SK-N-SH treated with all-trans-retinoic acid at 6 μM for 48 hours (cell line): ENCODE data around the gene NUDT4.
"Not testable (repeated sequence)": the region's sequence is repeated elsewhere in the genome, so short reads cannot be mapped to it uniquely, and the experiment has no call there.

Source experiments
- ATAC-seq: fragments of 200-7000 bp; cut with Tn5 transposase; 3 replicates; pipeline ENCODE4 v1.9.1; 2020; ENCODE audit warnings: mild to moderate bottlenecking, moderate library complexity
- ARNTL ChIP-seq: fragments of 450-650 bp; formaldehyde crosslinking; IDR thresholded peaks from 2 replicates; pipeline ENCODE4 v1.5.0; 2020; ENCODE audit warnings: low read depth, mild to moderate bottlenecking, moderate library complexity, borderline replicate concordance
- BACH2 ChIP-seq: fragments of 250-450 bp; sonication (Bioruptor Pico); IDR thresholded peaks from 2 replicates; pipeline ENCODE4 v1.9.0; 2021; ENCODE audit warnings: mild to moderate bottlenecking, borderline replicate concordance
- CREB5 ChIP-seq: fragments of 250-450 bp; sonication (Bioruptor Pico); IDR thresholded peaks from 2 replicates; pipeline ENCODE4 v1.5.1; 2020; ENCODE audit warnings: low read depth, mild to moderate bottlenecking, moderate library complexity
- CSRNP3 ChIP-seq: fragments of 250-450 bp; sonication (Bioruptor Pico); IDR thresholded peaks from 2 replicates; pipeline ENCODE4 v1.5.1; 2021; ENCODE audit warnings: mild to moderate bottlenecking, moderate library complexity
- ESRRG ChIP-seq: fragments of 250-450 bp; sonication (Bioruptor Pico); IDR thresholded peaks from 2 replicates; pipeline ENCODE4 v1.6.1; 2021; ENCODE audit warnings: mild to moderate bottlenecking
- GLIS3 ChIP-seq: fragments of 250-450 bp; sonication (Bioruptor Pico); IDR thresholded peaks from 2 replicates; pipeline ENCODE4 v1.5.0; 2020; ENCODE audit warnings: mild to moderate bottlenecking, moderate library complexity
- ISL1 ChIP-seq: fragments of 250-450 bp; sonication (Bioruptor Pico); IDR thresholded peaks from 2 replicates; pipeline ENCODE4 v2.1.2; 2022; ENCODE audit warnings: mild to moderate bottlenecking, moderate library complexity
- OSR1 ChIP-seq: fragments of 250-450 bp; sonication (Bioruptor Pico); IDR thresholded peaks from 2 replicates; pipeline ENCODE4 v1.8.0; 2022; ENCODE audit warnings: moderate library complexity, mild to moderate bottlenecking, inconsistent platforms
- PATZ1 ChIP-seq: fragments of 250-450 bp; sonication (Bioruptor Pico); IDR thresholded peaks from 2 replicates; pipeline ENCODE4 v1.8.0; 2020; ENCODE audit warnings: mild to moderate bottlenecking, moderate library complexity, borderline replicate concordance
- POU6F1 ChIP-seq: fragments of 250-450 bp; sonication (Bioruptor Pico); IDR thresholded peaks from 2 replicates; pipeline ENCODE4 v1.8.0; 2021; ENCODE audit warnings: low read depth, mild to moderate bottlenecking, moderate library complexity, borderline replicate concordance
- PPARA ChIP-seq: fragments of 250-450 bp; sonication (Bioruptor Pico); IDR thresholded peaks from 2 replicates; pipeline ENCODE4 v1.5.0; 2020; ENCODE audit warnings: mild to moderate bottlenecking, borderline replicate concordance
- RARB ChIP-seq: fragments of 250-450 bp; sonication (Bioruptor Pico); IDR thresholded peaks from 2 replicates; pipeline ENCODE4 v1.8.0; 2021; ENCODE audit warnings: mild to moderate bottlenecking, moderate library complexity
- SNAI2 ChIP-seq: fragments of 250-450 bp; sonication (Bioruptor Pico); IDR thresholded peaks from 2 replicates; pipeline ENCODE4 v1.5.0; 2020; ENCODE audit warnings: mild to moderate bottlenecking, moderate library complexity
- TCF4 ChIP-seq: fragments of 250-450 bp; sonication (Bioruptor Pico); IDR thresholded peaks from 2 replicates; pipeline ENCODE4 v1.8.0; 2021; ENCODE audit warnings: mild to moderate bottlenecking, moderate library complexity, borderline replicate concordance
- TOX ChIP-seq: fragments of 250-450 bp; sonication (Bioruptor Pico); IDR thresholded peaks from 2 replicates; pipeline ENCODE4 v1.8.0; 2021; ENCODE audit warnings: mild to moderate bottlenecking, moderate library complexity, borderline replicate concordance
- TSHZ2 ChIP-seq: fragments of 250-450 bp; sonication (Bioruptor Pico); IDR thresholded peaks from 2 replicates; pipeline ENCODE4 v1.5.0; 2020; ENCODE audit warnings: mild to moderate bottlenecking, moderate library complexity
- ZC3H10 ChIP-seq: fragments of 250-450 bp; sonication (Bioruptor Pico); IDR thresholded peaks from 2 replicates; pipeline ENCODE4 v1.5.1; 2021; ENCODE audit warnings: mild to moderate bottlenecking, moderate library complexity
- ZFP3 ChIP-seq: fragments of 250-450 bp; sonication (Bioruptor Pico); IDR thresholded peaks from 2 replicates; pipeline ENCODE4 v1.5.0; 2020; ENCODE audit warnings: mild to moderate bottlenecking, moderate library complexity
- ZFP30 ChIP-seq: fragments of 450-650 bp; formaldehyde crosslinking; IDR thresholded peaks from 2 replicates; pipeline ENCODE4 v1.5.0; 2022; ENCODE audit warnings: mild to moderate bottlenecking, moderate library complexity
- ZNF565 ChIP-seq: fragments of 450-650 bp; formaldehyde crosslinking; conservative IDR thresholded peaks from 2 replicates; pipeline ENCODE4 v1.5.0; 2020; ENCODE audit warnings: low read depth, mild to moderate bottlenecking, moderate library complexity
- ZNF70 ChIP-seq: fragments of 450-650 bp; formaldehyde crosslinking; IDR thresholded peaks from 2 replicates; pipeline ENCODE4 v1.5.0; 2020; ENCODE audit warnings: mild to moderate bottlenecking, moderate library complexity
- ZNF8 ChIP-seq: fragments of 450-650 bp; formaldehyde crosslinking; IDR thresholded peaks from 2 replicates; pipeline ENCODE4 v1.5.0; 2020; ENCODE audit warnings: mild to moderate bottlenecking, moderate library complexity

Gene NUDT4

GRCh38 chr12:93430280-93430679 lies 52.6 kb downstream of the NUDT4 start:
- ATAC-seq: no peak

GRCh38 chr12:93432031-93432430 lies 54.3 kb downstream of the NUDT4 start:
- ATAC-seq: not testable (repeated sequence)

More at GRCh38 chr12:93430280-93430679, 52.6 kb downstream of the NUDT4 start:
- TF ChIP-seq ZFP3 (CRISPR knock-in tag) (no peak), BACH2 (CRISPR knock-in tag) (no peak), OSR1 (CRISPR knock-in tag) (no peak), TCF4 (CRISPR knock-in tag) (no peak), SNAI2 (CRISPR knock-in tag) (no peak), ZC3H10 (CRISPR knock-in tag) (no peak), ZNF8 (CRISPR knock-in tag) (no peak), GLIS3 (CRISPR knock-in tag) (no peak), ARNTL (CRISPR knock-in tag) (no peak), TOX (no peak), CREB5 (CRISPR knock-in tag) (no peak), CSRNP3 (no peak), ZNF70 (no peak), RARB (CRISPR knock-in tag) (no peak), PPARA (CRISPR knock-in tag) (no peak), ZNF565 (no peak), POU6F1 (no peak), ESRRG (CRISPR knock-in tag) (no peak), PATZ1 (no peak), ISL1 (CRISPR knock-in tag) (no peak)

GRCh38 chr12:93434256-93434865 lies 56.6 kb downstream of the NUDT4 start:
- TF ChIP-seq ZFP30 (no peak), ZFP3 (CRISPR knock-in tag) (no peak), CREB5 (CRISPR knock-in tag) (no peak), POU6F1 (no peak), ZNF70 (no peak), ESRRG (CRISPR knock-in tag) (no peak), OSR1 (CRISPR knock-in tag) (no peak), TCF4 (CRISPR knock-in tag) (no peak), ZNF8 (CRISPR knock-in tag) (no peak), TSHZ2 (CRISPR knock-in tag) (no peak), ZNF565 (no peak), SNAI2 (CRISPR knock-in tag) (no peak)
- TF ChIP-seq, all 23 proteins: peak for 0
- ATAC-seq: no peak
